ENCODE measurements around the gene C16orf92. TPM values are rescaled to one million over a fixed set of nuclear protein-coding genes. Genes with fewer than 3 reads are reported as not detected.
A peak's percentile ranks its signal among the peaks of the same experiment; 100 is the strongest.

The C16orf92 gene
- polyA plus RNA-seq (2011; rRNA removed) (not detected in 2 replicates), polyA minus RNA-seq (2011; rRNA and poly(A)+ RNA removed) (not detected in 2 replicates)

GRCh38 chr16:30022887-30023286, at the start of gene C16orf92:
Gene C16orf92, plus strand, starts transcription at chr16:30023198. Its CDS starts 143 bp downstream, at chr16:30023341.
- no peak within 1 kb of the TSS for H3K27ac ChIP-seq (ENCODE audit: low read depth, low read length)
- H3K9me3 ChIP-seq (ENCODE audit: control insufficient read depth, insufficient read depth, low read length) = no peaks in the 10 kb centered on the region; the same call in 1 of the 2 replicates
- ChIA-PET POLR2A (no interaction called here), CTCF (interaction anchor here (1.1 to 1.8 kb wide), 2 partner anchors 9 to 175 kb away, joined by 3 to 8 read pairs; no protein-coding TSS in a partner anchor)
- H3K27me3 ChIP-seq (ENCODE audit: control insufficient read depth, insufficient read depth, low read length) = peaks cover 38% of the 10 kb centered on the region
- no peak for TF ChIP-seq CTCF (IDR thresholded peaks at IDR 0.05; ENCODE audit: low read depth, low read length)
- H3K4me3 ChIP-seq (ENCODE audit: low read depth, low read length) = no peak within 1 kb of the TSS
- no peak for DNase-seq (ENCODE audit: low read depth, low spot score)

GRCh38 chr16:29973384-29974246, 49.4 kb upstream of the C16orf92 start, which contains the start of gene TAOK2:
Gene TAOK2, plus strand, starts transcription at chr16:29973868. Its CDS starts 3,905 bp downstream, at chr16:29977773.
- POLR2A ChIA-PET = interaction anchor here (0.5 to 1.5 kb wide), 13 partner anchors 12 to 166 kb away, joined by 3 to 21 read pairs (median 4); partner anchors contain the start of genes ALDOA, CDIPT, HIRIP3 and KCTD13
- Histone ChIP-seq H3K4me3 (ENCODE audit: low read depth, low read length) (peak within 1 kb of the TSS; percentile 92), H3K27ac (ENCODE audit: low read depth, low read length) (peak within 1 kb of the TSS; percentile 31), H3K27me3 (ENCODE audit: control insufficient read depth, insufficient read depth, low read length) (no peaks in the 10 kb centered on the region), H3K9me3 (ENCODE audit: control insufficient read depth, insufficient read depth, low read length) (no peaks in the 10 kb centered on the region; the same call in 1 of the 2 replicates)
- DNase-seq (ENCODE audit: low read depth, low spot score) = peak; percentile 99
- CTCF ChIA-PET = interaction anchor here (1.7 to 2.9 kb wide), 4 partner anchors 12 to 166 kb away, joined by 6 to 13 read pairs (median 10); partner anchors contain the start of gene TMEM219
- no peak for TF ChIP-seq CTCF (IDR thresholded peaks at IDR 0.05; ENCODE audit: low read depth, low read length)

- ChIA-PET POLR2A (interaction anchor here (0.6 to 1.5 kb wide), 3 partner anchors 31 to 298 kb away, joined by 5 to 7 read pairs (median 5); no protein-coding TSS in a partner anchor), CTCF (interaction anchor here (2.4 kb wide), 1 partner anchor 126 kb away, joined by 12 read pairs; no protein-coding TSS in a partner anchor)
Measured at GRCh38 chr16:29974291-29975133, 48.5 kb upstream of the C16orf92 start.

GRCh38 chr16:29975134-29975538, 47.9 kb upstream of the C16orf92 start:
- ChIA-PET CTCF (interaction anchor here (1.7 kb wide), 1 partner anchor 57 kb away, joined by 4 read pairs; no protein-coding TSS in a partner anchor), POLR2A (interaction anchor here (0.6 to 1.2 kb wide), 2 partner anchors 49 to 298 kb away, joined by 4 to 5 read pairs; partner anchors contain the start of gene KCTD13)
- TF ChIP-seq CTCF (IDR thresholded peaks at IDR 0.05; ENCODE audit: low read depth, low read length) = no peak
- Histone ChIP-seq H3K27ac (ENCODE audit: low read depth, low read length) (no peak overlapping the region), H3K27me3 (ENCODE audit: control insufficient read depth, insufficient read depth, low read length) (no peaks in the 10 kb centered on the region), H3K9me3 (ENCODE audit: control insufficient read depth, insufficient read depth, low read length) (no peaks in the 10 kb centered on the region; the same call in 1 of the 2 replicates), H3K4me3 (ENCODE audit: low read depth, low read length) (peak overlapping the region; percentile 92)
- no peak for DNase-seq (ENCODE audit: low read depth, low spot score)

More at GRCh38 chr16:29974291-29975133, 48.5 kb upstream of the C16orf92 start:
- Histone ChIP-seq H3K4me3 (ENCODE audit: low read depth, low read length) (peak overlapping the region; percentile 92), H3K27me3 (ENCODE audit: control insufficient read depth, insufficient read depth, low read length) (no peaks in the 10 kb centered on the region), H3K27ac (ENCODE audit: low read depth, low read length) (peak overlapping the region; percentile 31), H3K9me3 (ENCODE audit: control insufficient read depth, insufficient read depth, low read length) (no peaks in the 10 kb centered on the region; the same call in 1 of the 2 replicates)
- no peak for TF ChIP-seq CTCF (IDR thresholded peaks at IDR 0.05; ENCODE audit: low read depth, low read length)
- DNase-seq (ENCODE audit: low read depth, low spot score) = no peak
